Measurements from ENCODE around the gene LDLRAD2.

LDLRAD2 gene

GRCh38 chr1:21865609-21865942 lies 53.5 kb downstream of the LDLRAD2 start:
- DNase-seq = no peak

- DNase-seq = no peak
Measured at GRCh38 chr1:21865943-21866706, 54.1 kb downstream of the LDLRAD2 start.

- no peak for DNase-seq
Measured at GRCh38 chr1:21866707-21867043, 54.6 kb downstream of the LDLRAD2 start.

GRCh38 chr1:21867451-21867996 lies 55.5 kb downstream of the LDLRAD2 start:
- no peak for DNase-seq

GRCh38 chr1:21868482-21868881 lies 56.4 kb downstream of the LDLRAD2 start:
- no peak for DNase-seq

- DNase-seq = no peak
Measured at GRCh38 chr1:21868941-21869454, 56.9 kb downstream of the LDLRAD2 start.

GRCh38 chr1:21869620-21870121 lies 57.6 kb downstream of the LDLRAD2 start:
- DNase-seq = no peak

- DNase-seq = no peak
Measured at GRCh38 chr1:21870611-21871010, 58.5 kb downstream of the LDLRAD2 start.

GRCh38 chr1:21871943-21872342 lies 59.9 kb downstream of the LDLRAD2 start:
- DNase-seq = no peak

- no peak for DNase-seq
Measured at GRCh38 chr1:21872445-21873079, 60.5 kb downstream of the LDLRAD2 start.

- no peak for DNase-seq
Measured at GRCh38 chr1:21873174-21873573, 61.1 kb downstream of the LDLRAD2 start.

GRCh38 chr1:21873761-21874160 lies 61.7 kb downstream of the LDLRAD2 start:
- no peak for DNase-seq

- DNase-seq = no peak
Measured at GRCh38 chr1:21874328-21874727, 62.3 kb downstream of the LDLRAD2 start.

Data from activated CD4-positive, alpha-beta T cell treated with anti-CD3 and anti-CD28 coated beads, Interleukin-2, amount 50 U/mL, for 16 hours (primary cell).